CD4-positive, alpha-beta T cell treated with Interleukin-17A for 4 hours (primary cell): Measurements from ENCODE around the gene BTBD10.
"Not testable (repeated sequence)": the region's sequence is repeated elsewhere in the genome, so short reads cannot be mapped to it uniquely, and the experiment has no call there.

Source experiments
- DNase-seq: peaks from one replicate; pipeline ENCODE4 v3.0.0-alpha.2; 2020; ENCODE audit warnings: mixed read lengths

The BTBD10 gene

GRCh38 chr11:13438291-13438690 lies 24.7 kb downstream of the BTBD10 start:
- DNase-seq = no peak

- DNase-seq = not testable (repeated sequence)
Measured at GRCh38 chr11:13436836-13437235, 26.2 kb downstream of the BTBD10 start.

- DNase-seq = no peak
Measured at GRCh38 chr11:13434247-13435205, 28.5 kb downstream of the BTBD10 start.

GRCh38 chr11:13433437-13433836 lies 29.6 kb downstream of the BTBD10 start:
- DNase-seq = no peak

- DNase-seq = no peak
Measured at GRCh38 chr11:13429836-13430235, 33.2 kb downstream of the BTBD10 start.

GRCh38 chr11:13429288-13429687 lies 33.7 kb downstream of the BTBD10 start:
- no peak for DNase-seq

GRCh38 chr11:13427440-13427839 lies 35.6 kb downstream of the BTBD10 start:
- DNase-seq = no peak

- DNase-seq = no peak
Measured at GRCh38 chr11:13423372-13423771, 39.6 kb downstream of the BTBD10 start.

- no peak for DNase-seq
Measured at GRCh38 chr11:13421561-13421960, 41.5 kb downstream of the BTBD10 start.

GRCh38 chr11:13415201-13415600 lies 47.8 kb downstream of the BTBD10 start:
- no peak for DNase-seq

GRCh38 chr11:13405220-13405619 lies 57.8 kb downstream of the BTBD10 start:
- DNase-seq = no peak

- DNase-seq = not testable (repeated sequence)
Measured at GRCh38 chr11:13398335-13398734, 64.7 kb downstream of the BTBD10 start.

- DNase-seq = no peak
Measured at GRCh38 chr11:13391217-13391616, 71.8 kb downstream of the BTBD10 start.

GRCh38 chr11:13388741-13389140 lies 74.3 kb downstream of the BTBD10 start:
- DNase-seq = no peak

GRCh38 chr11:13386567-13386966 lies 76.5 kb downstream of the BTBD10 start:
- DNase-seq = no peak

- DNase-seq = peak; percentile 39
Measured at GRCh38 chr11:13384908-13385640, 77.9 kb downstream of the BTBD10 start.

- DNase-seq = no peak
Measured at GRCh38 chr11:13382751-13383150, 80.3 kb downstream of the BTBD10 start.

- DNase-seq = no peak
Measured at GRCh38 chr11:13380731-13381130, 82.3 kb downstream of the BTBD10 start.

- no peak for DNase-seq
Measured at GRCh38 chr11:13378316-13378715, 84.7 kb downstream of the BTBD10 start.

- no peak for DNase-seq
Measured at GRCh38 chr11:13376838-13377237, 86.2 kb downstream of the BTBD10 start.

GRCh38 chr11:13376402-13376801 lies 86.6 kb downstream of the BTBD10 start:
- DNase-seq = no peak

GRCh38 chr11:13375798-13376197 lies 87.2 kb downstream of the BTBD10 start:
- DNase-seq = no peak

- DNase-seq = no peak
Measured at GRCh38 chr11:13373216-13373615, 89.8 kb downstream of the BTBD10 start.

- no peak for DNase-seq
Measured at GRCh38 chr11:13368041-13368446, 95.0 kb downstream of the BTBD10 start.
